Gastroesophageal sphincter (tissue), 3 donors: ENCODE results near the gene TUT4.

Experiments
- CTCF ChIP-seq, 4 experiments: fragments of 200-600 bp in 2 of 4; fragments of 450-650 bp in 2 of 4; sonication (generic) in 1 of 4; IDR thresholded peaks; one replicate each; pipeline ENCODE4 v1.5.1; 2017 to 2019; ENCODE audit warnings: antibody characterized with exemption in 4 of 4, mild to moderate bottlenecking in 2 of 4, moderate library complexity in 2 of 4
- POLR2A ChIP-seq, 2 donors: fragments of 450-650 bp; IDR thresholded peaks; one replicate each; pipeline ENCODE4 v1.6.1; 2017; ENCODE audit warnings: antibody characterized with exemption in 2 of 2, mild to moderate bottlenecking in 2 of 2, moderate library complexity in 1 of 2

GRCh38 chr1:52601519-52601918 lies 48.6 kb upstream of the TUT4 start:
- TF ChIP-seq CTCF (IDR thresholded peaks at IDR 0.05) (no peak), POLR2A (IDR thresholded peaks at IDR 0.05) (no peak)
